ENCODE results near the gene CENPT. TPM values are rescaled to one million over a fixed set of nuclear protein-coding genes. Genes with fewer than 3 reads are reported as not detected.

CENPT gene
- total RNA-seq, 1 experiment from 2014 or later = 54.3 TPM

GRCh38 chr16:67856927-67857546 lies 9.5 kb upstream of the CENPT start:
- TF ChIP-seq CTCF (IDR thresholded peaks at IDR 0.05; ENCODE audit: unreplicated experiment) = no peak
- intact Hi-C loops (cut with micrococcal nuclease; ENCODE audit: unreplicated experiment) = no loop called here
- BruUV-seq (replicated peaks) = no TSS peak
- no peaks in the 10 kb centered on the region for H3K9me3 Mint-ChIP-seq (ENCODE audit: low read depth, unreplicated experiment)
- H3K4me3 Mint-ChIP-seq (ENCODE audit: low read depth, unreplicated experiment) = peak overlapping the region; percentile 55
- H3K4me1 Mint-ChIP-seq (ENCODE audit: low read depth, unreplicated experiment) = peaks cover 54% of the 10 kb centered on the region
- peak overlapping the region; percentile 98 for H3K27ac Mint-ChIP-seq (ENCODE audit: unreplicated experiment)
- peaks cover 67% of the 10 kb centered on the region for H3K36me3 Mint-ChIP-seq (ENCODE audit: insufficient read depth, unreplicated experiment)
- CTCF ChIA-PET = interaction anchor here (1.0 to 1.9 kb wide), 5 partner anchors 9 to 596 kb away, joined by 3 to 9 read pairs (median 4); partner anchors contain the start of genes CENPT, RANBP10 and TSNAXIP1
- DNase-seq = no peak
- H3K27me3 Mint-ChIP-seq (ENCODE audit: unreplicated experiment) = no peaks in the 10 kb centered on the region

GRCh38 chr16:67855789-67856188 lies 8.3 kb upstream of the CENPT start:
- peaks cover 55% of the 10 kb centered on the region for H3K36me3 Mint-ChIP-seq (ENCODE audit: insufficient read depth, unreplicated experiment)
- BruUV-seq (replicated peaks) = no TSS peak
- no peak for TF ChIP-seq CTCF (IDR thresholded peaks at IDR 0.05; ENCODE audit: unreplicated experiment)
- peaks cover 42% of the 10 kb centered on the region for H3K4me1 Mint-ChIP-seq (ENCODE audit: low read depth, unreplicated experiment)
- intact Hi-C loops (cut with micrococcal nuclease; ENCODE audit: unreplicated experiment) = no loop called here
- no peak overlapping the region for H3K4me3 Mint-ChIP-seq (ENCODE audit: low read depth, unreplicated experiment)
- DNase-seq = no peak
- CTCF ChIA-PET = interaction anchor here (0.5 to 0.6 kb wide), 2 partner anchors 291 to 960 kb away, joined by 3 read pairs; no protein-coding TSS in a partner anchor
- no peaks in the 10 kb centered on the region for H3K27me3 Mint-ChIP-seq (ENCODE audit: unreplicated experiment)
- no peaks in the 10 kb centered on the region for H3K9me3 Mint-ChIP-seq (ENCODE audit: low read depth, unreplicated experiment)
- no peak overlapping the region for H3K27ac Mint-ChIP-seq (ENCODE audit: unreplicated experiment)

GRCh38 chr16:67853670-67854069 lies 6.2 kb upstream of the CENPT start:
- intact Hi-C loops (cut with micrococcal nuclease; ENCODE audit: unreplicated experiment) = no loop called here
- H3K4me3 Mint-ChIP-seq (ENCODE audit: low read depth, unreplicated experiment) = no peak overlapping the region

GRCh38 chr16:67848118-67848517 lies 625 bp upstream of the CENPT start:
- peak overlapping the region; percentile 77 for H3K27ac Mint-ChIP-seq (ENCODE audit: unreplicated experiment)
- CTCF ChIA-PET = interaction anchor here (0.7 to 1.5 kb wide), 3 partner anchors 10 to 27 kb away, joined by 3 to 4 read pairs (median 3); no protein-coding TSS in a partner anchor
- H3K4me3 Mint-ChIP-seq (ENCODE audit: low read depth, unreplicated experiment) = peak overlapping the region; percentile 87
- no peaks in the 10 kb centered on the region for H3K27me3 Mint-ChIP-seq (ENCODE audit: unreplicated experiment)
- intact Hi-C loops (cut with micrococcal nuclease; ENCODE audit: unreplicated experiment) = no loop called here
- H3K36me3 Mint-ChIP-seq (ENCODE audit: insufficient read depth, unreplicated experiment) = peaks cover 52% of the 10 kb centered on the region
- BruUV-seq (replicated peaks) = no TSS peak
- H3K4me1 Mint-ChIP-seq (ENCODE audit: low read depth, unreplicated experiment) = peaks cover 20% of the 10 kb centered on the region
- DNase-seq = no peak
- no peaks in the 10 kb centered on the region for H3K9me3 Mint-ChIP-seq (ENCODE audit: low read depth, unreplicated experiment)
- TF ChIP-seq CTCF (IDR thresholded peaks at IDR 0.05; ENCODE audit: unreplicated experiment) = no peak

More at GRCh38 chr16:67853670-67854069, 6.2 kb upstream of the CENPT start:
- Mint-ChIP-seq H3K36me3 (ENCODE audit: insufficient read depth, unreplicated experiment) (peaks cover 48% of the 10 kb centered on the region), H3K27me3 (ENCODE audit: unreplicated experiment) (no peaks in the 10 kb centered on the region), H3K27ac (ENCODE audit: unreplicated experiment) (no peak overlapping the region), H3K4me1 (ENCODE audit: low read depth, unreplicated experiment) (peaks cover 33% of the 10 kb centered on the region), H3K9me3 (ENCODE audit: low read depth, unreplicated experiment) (no peaks in the 10 kb centered on the region)
- TF ChIP-seq CTCF (IDR thresholded peaks at IDR 0.05; ENCODE audit: unreplicated experiment) = no peak
- DNase-seq = no peak
- no TSS peak for BruUV-seq (replicated peaks)
- CTCF ChIA-PET = no interaction called here

Measured in Calu3 (cell line).